K562 (cell line): ENCODE results near the gene MSH4. TPM values are rescaled to one million over a fixed set of nuclear protein-coding genes. Genes with fewer than 3 reads are reported as not detected.

Source experiments
- ATAC-seq: fragments of 200-7000 bp; cut with Tn5 transposase; 3 replicates; pipeline ENCODE4 v1.9.1; 2020; ENCODE audit warnings: moderate library complexity
- BruUV-seq: library from RNA; stranded (reverse); fragments of 400-500 nt; replicated peaks from 2 replicates; lab custom pipeline; 2021; lab: Mats Ljungman, UMichigan
- CTCF ChIA-PET: fragments of 300-600 bp; formaldehyde crosslinking; extraction: SDS; loops from one replicate; lab custom pipeline; 2021; ENCODE audit warnings: low intra/inter-chr PET ratio; lab: Yijun Ruan, JAX
- POLR2A ChIA-PET: fragments of 300-600, 350-650 bp; sonication (Branson Sonifier 250); formaldehyde crosslinking; extraction: SDS; loops from one replicate; lab custom pipeline; 2021; ENCODE audit warnings: antibody characterized with exemption, inconsistent platforms; lab: Yijun Ruan, JAX
- DNase-seq, 4 experiments: peaks; one replicate each; pipeline versions ENCODE4 v3.0.0 to v3.0.0-alpha.2; 2011 to 2018; ENCODE audit warnings: low spot score in 3 of 4, mixed read lengths in 3 of 4; ENCODE audit errors: extremely low read depth in 1 of 4
- FAIRE-seq: peaks from 2 replicates; lab custom pipeline; 2011; peaks lifted over from hg19 to GRCh38; lab: Jason Lieb, UNC
- H2AFZ ChIP-seq: 2 replicates; pipeline ENCODE4 v1.6.0; 2011; ENCODE audit warnings: low read depth, low read length, control low read depth, inconsistent platforms
- H3K27ac ChIP-seq: fragments of 200-600 bp; 3 replicates; pipeline ENCODE4 v1.8.0; 2011; ENCODE audit warnings: low read depth, mild to moderate bottlenecking, control low read depth, inconsistent platforms, low read length, moderate library complexity, mixed read lengths; ENCODE audit errors: extremely low read depth
- H3K27me3 ChIP-seq, 2 experiments: fragments of 300-600 bp in 1 of 2; 2 replicates in 1 of 2; 3 replicates in 1 of 2; pipeline versions ENCODE4 v1.6.0 to v1.8.0; 2011; ENCODE audit warnings: inconsistent platforms in 2 of 2, low read length in 2 of 2, mild to moderate bottlenecking in 1 of 2, mixed read lengths in 1 of 2, moderate library complexity in 1 of 2; ENCODE audit not compliant: control insufficient read depth in 2 of 2, insufficient read depth in 2 of 2
- H3K36me3 ChIP-seq: fragments of 300-600 bp; 3 replicates; pipeline ENCODE4 v1.8.0; 2011; ENCODE audit warnings: mild to moderate bottlenecking, low read length, inconsistent platforms; ENCODE audit not compliant: control insufficient read depth, insufficient read depth
- H3K4me1 ChIP-seq, 2 experiments: fragments of 200-600 bp in 1 of 2; replicated peaks in 1 of 2; 2 replicates in 1 of 2; 3 replicates in 1 of 2; pipeline versions ENCODE4 v1.5.1 to v1.8.0; 2011; ENCODE audit warnings: inconsistent platforms in 2 of 2, low read length in 2 of 2, mild to moderate bottlenecking in 1 of 2, mixed read lengths in 1 of 2, moderate library complexity in 1 of 2; ENCODE audit not compliant: control insufficient read depth in 2 of 2, insufficient read depth in 2 of 2
- H3K4me2 ChIP-seq: 2 replicates; pipeline ENCODE4 v1.6.1; 2011; ENCODE audit warnings: low read length, control low read depth, inconsistent platforms, mixed read lengths; ENCODE audit not compliant: insufficient read depth
- H3K4me3 ChIP-seq: fragments of 200-600 bp; sonication (generic), shearing (Covaris generic); 2 replicates; pipeline ENCODE4 v1.5.1; 2016; ENCODE audit warnings: control low read depth, inconsistent platforms
- H3K79me2 ChIP-seq: fragments of 200-600 bp; 3 replicates; pipeline ENCODE4 v1.8.0; 2011; ENCODE audit warnings: low read length, inconsistent platforms; ENCODE audit not compliant: control insufficient read depth, insufficient read depth
- H3K9ac ChIP-seq, 2 experiments: 2 replicates each; pipeline versions ENCODE4 v1.6.0 to v1.6.1; 2011; ENCODE audit warnings: low read depth in 2 of 2, low read length in 2 of 2, control low read depth in 1 of 2, inconsistent platforms in 1 of 2, mild to moderate bottlenecking in 1 of 2, mixed read lengths in 1 of 2; ENCODE audit not compliant: insufficient read depth in 1 of 2
- H3K9me1 ChIP-seq: one replicate; pipeline ENCODE4 v1.6.0; 2011; ENCODE audit warnings: inconsistent platforms, mild to moderate bottlenecking, low read length, moderate library complexity; ENCODE audit not compliant: control insufficient read depth, insufficient read depth
- H3K9me3 ChIP-seq: replicated peaks from 2 replicates; pipeline ENCODE4 v1.5.1; 2011; ENCODE audit warnings: low read depth, low read length, inconsistent platforms; ENCODE audit not compliant: control insufficient read depth, insufficient read depth
- H4K20me1 ChIP-seq: replicated peaks from 2 replicates; pipeline ENCODE4 v1.6.1; 2011; ENCODE audit warnings: low read length, inconsistent platforms, mixed read lengths; ENCODE audit not compliant: control insufficient read depth, insufficient read depth
- CHD1 ChIP-seq: fragments of 200-600 bp; sonication (generic); IDR thresholded peaks from one replicate; pipeline ENCODE4 v1.6.1; 2012; ENCODE audit warnings: mild to moderate bottlenecking, moderate library complexity, low read length, inconsistent platforms
- CREM ChIP-seq: IDR thresholded peaks from 2 replicates; pipeline ENCODE4 v1.6.1; 2014; ENCODE audit warnings: antibody characterized with exemption, low read depth
- CXXC5 ChIP-seq: fragments of 250-450 bp; sonication (Bioruptor Pico); IDR thresholded peaks from 2 replicates; pipeline ENCODE4 v1.8.0; 2022; ENCODE audit warnings: inconsistent platforms, mild to moderate bottlenecking, moderate library complexity
- EGR1 ChIP-seq: fragments of 450-650 bp; conservative IDR thresholded peaks from 2 replicates; pipeline ENCODE4 v1.6.1; 2017; ENCODE audit warnings: mild to moderate bottlenecking
- KHSRP ChIP-seq: fragments of 450-650 bp; IDR thresholded peaks from 2 replicates; pipeline ENCODE4 v1.6.1; 2017
- MBD1 ChIP-seq: fragments of 250-450 bp; sonication (Bioruptor Pico); IDR thresholded peaks from 2 replicates; pipeline ENCODE4 v1.8.0; 2022; ENCODE audit warnings: inconsistent platforms
- MCM5 ChIP-seq: fragments of 450-650 bp; IDR thresholded peaks from 2 replicates; pipeline ENCODE4 v1.6.1; 2016; ENCODE audit warnings: low read depth
- OTX1 ChIP-seq: fragments of 450-650 bp; formaldehyde crosslinking; IDR thresholded peaks from 2 replicates; pipeline ENCODE4 v1.4.0; 2022; ENCODE audit warnings: mild to moderate bottlenecking
- POLR2A ChIP-seq: fragments of 450-650 bp; conservative IDR thresholded peaks from 2 replicates; pipeline ENCODE4 v1.6.1; 2016
- SMC3 ChIP-seq: conservative IDR thresholded peaks from 2 replicates; pipeline ENCODE4 v1.6.1; 2011; ENCODE audit warnings: low read depth, low read length, improper control_type of control experiment; ENCODE audit not compliant: insufficient read depth
- STAT5B ChIP-seq: fragments of 250-450 bp; sonication (Bioruptor Pico); IDR thresholded peaks from 2 replicates; pipeline ENCODE4 v1.8.0; 2021; ENCODE audit warnings: mild to moderate bottlenecking, inconsistent platforms
- ZC3H8 ChIP-seq: fragments of 450-650 bp; IDR thresholded peaks from 2 replicates; pipeline ENCODE4 v1.6.1; 2017
- ZNF197 ChIP-seq: fragments of 200-800 bp; sonication (Bioruptor generic); IDR thresholded peaks from 2 replicates; pipeline ENCODE4 v1.6.1; 2016; ENCODE audit warnings: low read depth, missing genetic modification characterization, missing compliant biosample characterization
- ZNF316 ChIP-seq: fragments of 450-650 bp; IDR thresholded peaks from 2 replicates; pipeline ENCODE4 v1.6.1; 2016
- ZNF695 ChIP-seq: fragments of 450-650 bp; formaldehyde crosslinking; IDR thresholded peaks from 2 replicates; pipeline ENCODE4 v1.4.0; 2020; ENCODE audit warnings: mild to moderate bottlenecking, moderate library complexity
- WGBS: fragments of 100-300 bp; shearing (Covaris generic); methylation state at CpG from one replicate; pipeline ENCODE4 v1.1.6; 2016; ENCODE audit warnings: low coverage, mixed read lengths; ENCODE audit not compliant: insufficient coverage; ENCODE audit errors: missing lambda C conversion rate; 5-methylcytosine and 5-hydroxymethylcytosine counted together
- in situ Hi-C: fragments of 300-500 bp; cut with MboI; formaldehyde crosslinking; loops from 4 replicates; pipeline ENCODE4 v1.15.0; 2018; ENCODE audit warnings: inconsistent platforms, mixed read lengths
- intact Hi-C: fragments of 100-400 bp; cut with micrococcal nuclease; formaldehyde crosslinking; loops from 2 replicates; pipeline ENCODE4 v1.14.2; 2022
- polyA plus RNA-seq, 8 experiments: library from polyadenylated mRNA; depleted of rRNA in 4 of 8; stranded (reverse) in 5 of 8; unstranded in 3 of 8; fragments of >200 nt; fragmentation: Nextera tagmentation in 2 of 8; fragmentation: Illumina TruSeq in 1 of 8; extraction: Ambion mirVana in 2 of 8; extraction: Trizol in 1 of 8; gene quantifications; 2 replicates each; pipeline versions ENCODE4 v1.2.1 to v1.2.3, GENCODE V29; 2011 to 2014; ENCODE audit warnings: inconsistent platforms in 1 of 8, missing spikeins in 1 of 8
- total RNA-seq, 7 experiments: library from RNA; depleted of rRNA in 6 of 7; stranded (reverse); fragments of >200 nt in 6 of 7; fragmentation: Illumina TruSeq in 2 of 7; extraction: Trizol in 2 of 7; gene quantifications; 2 replicates each; pipeline versions ENCODE4 v1.2.1 to v1.2.3, GENCODE V29; 2011 to 2021; ENCODE audit warnings: low replicate concordance in 1 of 7
- TF ChIP-seq, protein P1 (sequence below): fragments of 450-650 bp; IDR thresholded peaks from 2 replicates; pipeline ENCODE4 v1.6.1; 2017; ENCODE audit warnings: mild to moderate bottlenecking, moderate library complexity
- TF ChIP-seq, protein P2 (sequence below): fragments of 450-650 bp; formaldehyde crosslinking; IDR thresholded peaks from 2 replicates; pipeline ENCODE4 v1.4.0; 2022; ENCODE audit warnings: missing genetic modification characterization
- TF ChIP-seq, protein P3 (sequence below): sonication (generic); formaldehyde crosslinking; IDR thresholded peaks from 2 replicates; pipeline ENCODE4 v1.8.1; 2023; ENCODE audit warnings: mild to moderate bottlenecking, missing genetic modification reagents

Gene MSH4
- total and polyA plus RNA-seq, 9 of the 15 experiments (the other 6 are each of a cell fraction or from before 2014, with no cell fraction given): 0.04 to 0.18 (median 0.12) TPM; not detected in 4

DNA sequence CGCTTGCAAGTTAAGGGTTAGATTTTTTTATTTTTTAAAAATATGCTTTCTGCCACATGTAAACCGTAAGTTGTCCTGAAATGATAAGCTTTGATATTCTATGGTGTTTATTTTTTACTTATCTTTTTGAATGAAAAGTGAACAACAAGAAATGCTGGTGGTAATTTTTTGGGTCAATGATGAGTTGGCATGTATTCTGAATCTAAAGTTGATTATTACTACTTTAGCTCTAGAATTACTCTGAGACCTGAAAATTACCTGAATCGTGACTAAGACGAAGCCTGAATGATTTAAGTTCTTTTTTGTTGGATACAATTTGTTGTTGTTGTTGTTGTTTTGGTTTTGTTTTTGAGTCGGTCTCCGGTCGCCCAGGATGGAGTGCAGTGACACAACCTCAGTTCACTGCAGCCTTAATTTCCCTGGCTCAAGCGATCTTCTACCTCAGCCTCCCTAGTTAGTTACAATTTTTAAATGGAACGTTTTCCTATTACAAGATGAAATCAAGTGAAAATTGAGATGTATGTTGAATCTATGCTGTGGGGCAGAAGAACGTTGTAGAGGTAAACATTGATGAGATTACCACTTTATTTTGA lies 9.7 kb upstream of the MSH4 start:
- intact Hi-C loops: loop anchor here (1.0 to 5.0 kb wide), 3 partner anchors 63 to 1895 kb away; partner anchors contain the start of genes ACADM and ZZZ3
- ATAC-seq (no peak), DNase-seq (peak in 1 of 4 experiments; percentile 29), FAIRE-seq (no peak)
- CTCF ChIA-PET: no interaction called here
- peak overlapping the region; percentile 63 for H3K4me3 ChIP-seq
- 0 out of 2 replicates have a peak, but pooled peaks cover 1% of the 10 kb centered on the region for H3K9me3 ChIP-seq
- peaks cover 35% of the 10 kb centered on the region for H4K20me1 ChIP-seq
- H3K4me1 ChIP-seq: peaks cover 0 to 5% of the 10 kb centered on the region in 2 experiments; a peak in 1 of 5 replicates
- no peaks in the 10 kb centered on the region for H3K9me1 ChIP-seq
- WGBS: under 1% methylated on average over 10 of the region's 10 CpGs
- H3K36me3 ChIP-seq: peaks cover 54% of the 10 kb centered on the region
- BruUV-seq: no TSS peak
- H3K9ac ChIP-seq: peak overlapping the region; percentile 82 to 95
- no peak overlapping the region for H2AFZ ChIP-seq
- in situ Hi-C loops: loop anchor here (5.0 kb wide), 1 partner anchor 60 kb away; no protein-coding TSS in a partner anchor
- peak overlapping the region; percentile 95 for H3K27ac ChIP-seq
- POLR2A ChIA-PET: interaction anchor here (0.9 to 3.3 kb wide), 7 partner anchors 9 to 529 kb away, joined by 3 to 32 read pairs (median 7); partner anchors contain the start of gene MSH4
- no peaks in the 10 kb centered on the region for H3K27me3 ChIP-seq
- H3K4me2 ChIP-seq: peak overlapping the region; percentile 94
- H3K79me2 ChIP-seq: peaks cover 73% of the 10 kb centered on the region
- TF ChIP-seq ZNF695 (CRISPR knock-in tag) (no peak), OTX1 (0 out of 2 replicates have a peak, but pooled peaks have one; percentile 17), ZNF316 (peak; percentile 72), MCM5 (no peak), CXXC5 (CRISPR knock-in tag) (no peak), EGR1 (no peak), KHSRP (peak; percentile 19; the same call in 1 of the 2 replicates), CHD1 (peak; percentile 27), SMC3 (no peak), MBD1 (CRISPR knock-in tag) (no peak), CREM (no peak), ZC3H8 (no peak), POLR2A (0 out of 2 replicates have a peak, but pooled peaks have one; percentile 14), ZNF197 (CRISPR knock-in tag) (no peak), STAT5B (CRISPR knock-in tag) (no peak)
- TF ChIP-seq, protein P1, sequence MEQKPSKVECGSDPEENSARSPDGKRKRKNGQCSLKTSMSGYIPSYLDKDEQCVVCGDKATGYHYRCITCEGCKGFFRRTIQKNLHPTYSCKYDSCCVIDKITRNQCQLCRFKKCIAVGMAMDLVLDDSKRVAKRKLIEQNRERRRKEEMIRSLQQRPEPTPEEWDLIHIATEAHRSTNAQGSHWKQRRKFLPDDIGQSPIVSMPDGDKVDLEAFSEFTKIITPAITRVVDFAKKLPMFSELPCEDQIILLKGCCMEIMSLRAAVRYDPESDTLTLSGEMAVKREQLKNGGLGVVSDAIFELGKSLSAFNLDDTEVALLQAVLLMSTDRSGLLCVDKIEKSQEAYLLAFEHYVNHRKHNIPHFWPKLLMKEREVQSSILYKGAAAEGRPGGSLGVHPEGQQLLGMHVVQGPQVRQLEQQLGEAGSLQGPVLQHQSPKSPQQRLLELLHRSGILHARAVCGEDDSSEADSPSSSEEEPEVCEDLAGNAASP: no peak
- TF ChIP-seq, protein P2, sequence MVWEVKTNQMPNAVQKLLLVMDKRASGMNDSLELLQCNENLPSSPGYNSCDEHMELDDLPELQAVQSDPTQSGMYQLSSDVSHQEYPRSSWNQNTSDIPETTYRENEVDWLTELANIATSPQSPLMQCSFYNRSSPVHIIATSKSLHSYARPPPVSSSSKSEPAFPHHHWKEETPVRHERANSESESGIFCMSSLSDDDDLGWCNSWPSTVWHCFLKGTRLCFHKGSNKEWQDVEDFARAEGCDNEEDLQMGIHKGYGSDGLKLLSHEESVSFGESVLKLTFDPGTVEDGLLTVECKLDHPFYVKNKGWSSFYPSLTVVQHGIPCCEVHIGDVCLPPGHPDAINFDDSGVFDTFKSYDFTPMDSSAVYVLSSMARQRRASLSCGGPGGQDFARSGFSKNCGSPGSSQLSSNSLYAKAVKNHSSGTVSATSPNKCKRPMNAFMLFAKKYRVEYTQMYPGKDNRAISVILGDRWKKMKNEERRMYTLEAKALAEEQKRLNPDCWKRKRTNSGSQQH: no peak
- TF ChIP-seq, protein P3, sequence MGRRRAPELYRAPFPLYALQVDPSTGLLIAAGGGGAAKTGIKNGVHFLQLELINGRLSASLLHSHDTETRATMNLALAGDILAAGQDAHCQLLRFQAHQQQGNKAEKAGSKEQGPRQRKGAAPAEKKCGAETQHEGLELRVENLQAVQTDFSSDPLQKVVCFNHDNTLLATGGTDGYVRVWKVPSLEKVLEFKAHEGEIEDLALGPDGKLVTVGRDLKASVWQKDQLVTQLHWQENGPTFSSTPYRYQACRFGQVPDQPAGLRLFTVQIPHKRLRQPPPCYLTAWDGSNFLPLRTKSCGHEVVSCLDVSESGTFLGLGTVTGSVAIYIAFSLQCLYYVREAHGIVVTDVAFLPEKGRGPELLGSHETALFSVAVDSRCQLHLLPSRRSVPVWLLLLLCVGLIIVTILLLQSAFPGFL (CRISPR knock-in tag): no peak
